Hematopoietic multipotent progenitor cell treated with erythropoietin and hydrocortisone succinate and interleukin-3 and kit ligand, for 6 days (in vitro differentiated cells): ENCODE data around the gene DOC2B.

Source experiments
- DNase-seq: peaks from one replicate; pipeline ENCODE4 v3.0.0-alpha.2; 2015

Gene DOC2B

DNA sequence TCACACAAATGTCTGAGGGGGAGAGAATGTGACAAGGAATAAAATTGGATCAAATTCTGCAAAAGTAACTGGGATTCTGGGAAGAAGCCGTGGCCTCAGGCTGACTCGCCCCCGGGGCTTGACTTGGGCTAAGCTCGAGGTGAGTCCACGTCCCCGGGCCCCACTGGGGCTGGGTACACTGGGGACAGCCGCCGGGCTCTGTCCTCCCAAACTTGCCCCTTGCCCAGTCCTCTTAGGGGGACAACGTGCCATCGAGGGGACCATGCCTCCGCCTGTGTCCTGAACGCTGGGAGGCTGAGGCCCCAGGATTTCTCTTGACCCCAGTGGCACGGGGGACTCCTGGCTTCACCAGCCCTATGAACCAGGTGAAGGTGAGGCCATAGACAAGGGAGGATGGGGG is 21.1 kb downstream of the DOC2B start:
- DNase-seq: no peak

DNA sequence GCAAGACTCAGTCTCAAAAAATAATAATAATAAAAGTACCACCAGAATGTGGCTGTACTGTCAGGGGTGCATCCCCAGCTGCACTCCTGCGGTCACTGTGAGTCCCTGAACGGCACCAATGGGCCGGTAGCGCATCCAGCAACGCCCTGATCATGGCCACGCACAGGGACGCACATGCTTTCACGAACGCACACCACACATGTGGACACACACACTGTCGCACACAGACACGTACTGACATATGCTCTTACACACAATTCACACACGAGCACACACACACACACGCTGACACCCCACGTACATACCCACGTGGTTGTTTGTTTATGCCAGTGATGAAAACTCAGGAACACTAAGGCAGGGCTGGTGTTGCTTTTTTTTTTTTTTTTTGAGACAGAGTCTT is 21.8 kb downstream of the DOC2B start:
- no peak for DNase-seq

DNA sequence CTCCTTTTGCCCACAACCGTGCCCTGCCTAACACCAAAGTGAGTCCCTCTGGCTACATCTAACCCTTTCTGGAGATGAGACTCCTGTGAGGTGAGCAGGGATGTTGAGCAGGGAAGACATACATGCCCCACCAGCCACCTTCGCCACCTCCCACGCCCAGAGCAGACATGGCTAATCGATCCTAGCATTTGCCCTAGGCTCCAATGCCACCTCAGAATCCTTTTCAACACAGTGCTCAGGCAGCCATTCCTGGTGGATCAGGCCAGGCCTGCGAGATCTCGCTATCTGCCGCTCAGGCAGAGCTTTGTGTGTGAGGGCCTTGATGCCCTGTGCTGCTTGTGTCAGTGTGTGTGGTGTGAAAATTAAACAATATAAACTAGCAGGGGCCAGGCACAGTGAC is 23.1 kb downstream of the DOC2B start:
- no peak for DNase-seq

DNA sequence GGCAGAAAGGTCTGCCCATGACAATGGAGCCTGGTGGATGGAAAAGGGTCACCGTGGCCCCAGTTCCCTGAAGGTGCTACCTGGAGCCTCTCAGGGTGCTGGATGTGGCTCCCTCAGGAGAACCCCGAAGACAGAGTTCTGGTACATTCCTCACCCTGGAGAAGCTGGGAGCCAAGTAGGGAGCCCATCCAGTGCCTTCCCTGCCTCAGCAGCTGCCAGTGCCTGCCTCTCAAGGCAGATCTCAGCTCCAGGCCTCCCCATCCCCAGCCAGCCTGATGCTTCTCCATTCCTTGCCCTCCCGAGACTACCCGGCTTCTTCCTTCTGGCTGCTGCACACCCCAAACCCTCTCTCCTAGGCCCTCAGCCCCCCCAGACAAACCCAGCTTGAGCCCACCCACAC is 23.5 kb downstream of the DOC2B start:
- no peak for DNase-seq

DNA sequence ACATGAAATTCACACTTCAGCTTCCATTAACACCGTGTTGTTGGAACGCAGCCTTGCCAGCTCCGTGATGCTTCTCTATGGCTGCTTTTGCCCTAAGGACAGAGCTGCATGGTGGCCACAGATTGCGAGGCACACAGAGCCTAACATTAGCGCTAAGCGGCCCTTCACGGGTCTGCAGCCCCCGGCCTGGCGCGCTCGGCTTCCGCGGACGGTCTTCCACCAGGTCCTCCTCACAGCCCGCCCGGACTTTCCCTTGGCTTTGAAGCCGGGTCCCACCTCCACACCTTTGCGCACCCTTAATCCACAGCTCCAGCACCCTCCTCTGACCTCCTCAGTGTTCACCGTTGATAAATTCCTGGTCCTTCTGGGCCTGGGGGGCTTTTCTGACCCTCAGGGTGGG is 24.5 kb downstream of the DOC2B start:
- DNase-seq: no peak

DNA sequence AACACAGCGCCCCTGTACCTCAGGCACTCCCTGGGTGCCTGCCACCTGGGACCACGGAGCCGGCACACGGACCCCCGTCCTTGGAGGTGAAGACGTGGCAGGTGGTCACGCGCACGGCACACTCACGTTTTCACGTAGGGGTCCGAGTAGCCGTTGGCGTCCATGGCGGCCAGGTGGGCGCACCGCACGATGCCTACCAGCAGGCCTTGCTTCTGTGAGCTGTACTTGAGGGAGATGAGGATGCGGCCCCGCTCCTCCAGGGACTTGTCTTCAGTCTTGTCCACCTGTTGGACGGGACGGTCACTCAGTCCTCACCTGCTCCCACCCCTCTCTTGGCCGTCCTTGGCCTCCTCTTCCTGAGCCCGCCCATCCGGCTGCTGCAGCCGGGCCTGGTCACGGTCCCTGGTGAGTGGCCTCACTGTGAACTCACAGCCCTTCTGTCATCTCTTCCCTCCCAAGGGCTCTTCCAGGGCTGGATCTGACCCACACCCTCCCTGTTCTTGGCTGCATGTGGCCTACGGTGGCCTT is 25.3 kb downstream of the DOC2B start:
- no peak for DNase-seq

DNA sequence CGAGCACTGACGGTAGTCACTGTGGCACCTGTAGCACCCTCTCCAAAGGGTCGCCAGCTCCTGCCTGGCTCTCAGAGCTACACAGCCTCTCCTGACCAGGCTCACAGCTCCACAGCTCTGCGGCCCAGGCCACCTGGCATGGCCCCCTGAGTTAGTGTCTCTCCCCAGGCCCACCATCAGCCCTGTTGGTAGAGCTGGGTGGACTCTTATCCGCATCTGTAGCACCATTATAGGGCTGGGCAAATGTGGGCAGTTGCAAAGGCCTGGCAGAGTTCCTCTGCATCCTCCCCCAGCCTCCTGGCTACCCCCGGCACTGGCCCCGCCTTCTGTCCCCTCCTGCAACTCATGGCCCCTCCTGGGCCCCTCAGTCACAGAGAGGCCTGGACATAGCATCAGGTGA is 25.9 kb downstream of the DOC2B start:
- DNase-seq: no peak

DNA sequence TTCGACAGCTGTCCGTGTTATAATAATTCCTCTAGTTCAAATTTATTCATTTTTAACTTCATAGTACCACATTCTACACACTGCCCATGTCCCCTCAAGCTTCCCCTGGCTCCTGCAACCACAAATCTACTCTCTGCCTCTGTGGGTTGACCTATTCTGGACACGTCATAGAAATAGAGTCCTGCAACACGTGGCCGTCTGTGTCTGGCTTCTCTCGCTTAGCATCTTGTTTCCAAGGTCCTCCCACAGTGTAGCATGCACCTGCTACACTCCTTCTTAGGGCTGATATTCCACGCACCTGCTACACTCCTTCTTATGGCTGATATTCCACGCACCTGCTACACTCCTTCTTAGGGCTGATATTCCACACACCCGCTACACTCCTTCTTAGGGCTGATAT is 27.6 kb downstream of the DOC2B start:
- no peak for DNase-seq

DNA sequence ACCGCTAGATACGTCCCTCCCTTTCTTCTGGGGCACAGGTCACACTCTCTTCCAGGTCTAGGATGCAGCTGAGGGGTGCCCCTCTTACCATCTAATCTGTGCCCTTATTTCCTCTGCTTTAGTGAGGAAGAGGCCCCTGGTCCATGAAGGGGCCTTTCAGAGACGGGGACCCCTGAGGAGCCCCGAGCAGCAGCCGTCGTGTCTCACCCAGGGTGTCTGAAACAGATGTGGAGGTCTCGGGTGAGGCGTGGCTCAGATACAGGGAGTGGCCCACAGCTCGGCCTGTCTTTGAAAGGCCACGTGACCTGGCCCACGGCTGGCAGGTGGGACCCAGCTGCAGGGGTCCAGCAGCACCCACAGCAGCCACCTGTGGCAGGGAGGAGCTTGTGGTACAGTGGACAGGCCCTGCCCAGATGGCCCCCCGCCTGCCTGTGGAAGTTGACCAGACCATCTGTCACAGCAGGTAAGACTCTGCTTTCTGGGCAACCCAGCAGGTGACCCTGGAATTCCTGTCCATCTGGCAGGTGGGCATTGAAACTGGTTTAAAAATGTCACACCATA is 28.5 kb downstream of the DOC2B start:
- DNase-seq: no peak

DNA sequence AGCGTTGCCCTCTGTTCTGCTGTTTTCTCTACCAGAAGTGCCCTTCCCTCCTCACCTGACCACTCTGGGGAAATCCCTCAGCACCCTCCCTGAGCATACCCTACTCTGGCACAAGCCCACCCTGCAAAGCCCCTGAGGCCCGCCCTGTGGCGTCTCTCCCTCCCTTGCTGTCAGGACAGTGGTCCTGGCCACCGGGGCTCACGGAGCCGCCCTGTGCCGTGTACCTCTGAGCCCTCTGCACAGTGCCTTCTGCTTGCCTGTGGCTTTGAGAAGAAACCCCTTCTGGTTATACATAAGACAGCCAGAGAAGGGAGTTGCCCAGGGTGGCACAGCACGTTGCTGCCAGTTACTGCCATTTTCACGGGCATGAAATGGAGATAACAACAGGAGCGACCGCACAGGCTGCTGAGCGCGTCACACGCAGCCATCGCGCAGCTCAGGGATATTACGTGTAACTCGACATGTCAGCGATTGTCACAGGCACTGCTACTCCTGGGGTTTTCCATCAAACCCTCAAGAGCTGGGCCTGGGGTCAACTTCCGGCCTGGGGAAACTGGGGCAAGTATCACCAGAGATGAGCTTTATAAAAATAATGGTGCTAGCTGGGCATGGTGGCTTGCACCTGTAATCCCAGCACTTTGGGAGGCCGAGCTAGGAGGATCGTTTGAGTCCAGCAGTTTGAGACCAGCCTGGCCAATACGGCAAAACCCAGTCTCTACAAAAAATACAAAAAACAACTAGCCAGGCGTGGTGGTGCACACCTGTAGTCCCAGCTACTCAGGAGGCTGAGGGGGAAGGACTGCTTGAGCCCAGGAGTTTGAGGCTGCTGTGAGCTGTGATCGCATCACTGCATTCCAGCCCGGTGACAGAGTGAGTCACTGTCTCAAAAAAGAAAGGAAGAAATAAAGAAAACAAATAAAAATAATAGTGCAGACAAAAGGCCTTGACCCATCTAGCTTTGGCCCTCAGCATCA is 29.3 kb downstream of the DOC2B start:
- no peak for DNase-seq

DNA sequence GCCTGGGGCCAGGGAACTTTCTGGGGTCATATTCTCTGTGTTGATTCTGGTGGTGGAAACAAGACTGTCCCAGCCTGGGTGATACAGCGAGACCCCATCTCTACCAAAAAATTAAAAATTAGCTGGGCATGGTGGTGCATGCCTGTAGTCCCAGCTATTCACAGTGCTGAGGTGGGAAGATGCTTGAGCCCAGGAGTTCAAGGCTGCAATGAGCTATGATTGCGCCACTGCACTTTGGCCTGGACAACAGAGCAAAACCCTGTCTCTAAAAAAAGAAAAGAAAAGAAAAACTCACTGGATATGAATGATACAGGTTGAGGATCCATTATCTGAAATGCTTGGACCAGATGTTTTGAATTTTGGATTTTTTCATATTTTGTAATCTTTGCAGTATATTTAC is 30.4 kb downstream of the DOC2B start:
- DNase-seq: no peak

DNA sequence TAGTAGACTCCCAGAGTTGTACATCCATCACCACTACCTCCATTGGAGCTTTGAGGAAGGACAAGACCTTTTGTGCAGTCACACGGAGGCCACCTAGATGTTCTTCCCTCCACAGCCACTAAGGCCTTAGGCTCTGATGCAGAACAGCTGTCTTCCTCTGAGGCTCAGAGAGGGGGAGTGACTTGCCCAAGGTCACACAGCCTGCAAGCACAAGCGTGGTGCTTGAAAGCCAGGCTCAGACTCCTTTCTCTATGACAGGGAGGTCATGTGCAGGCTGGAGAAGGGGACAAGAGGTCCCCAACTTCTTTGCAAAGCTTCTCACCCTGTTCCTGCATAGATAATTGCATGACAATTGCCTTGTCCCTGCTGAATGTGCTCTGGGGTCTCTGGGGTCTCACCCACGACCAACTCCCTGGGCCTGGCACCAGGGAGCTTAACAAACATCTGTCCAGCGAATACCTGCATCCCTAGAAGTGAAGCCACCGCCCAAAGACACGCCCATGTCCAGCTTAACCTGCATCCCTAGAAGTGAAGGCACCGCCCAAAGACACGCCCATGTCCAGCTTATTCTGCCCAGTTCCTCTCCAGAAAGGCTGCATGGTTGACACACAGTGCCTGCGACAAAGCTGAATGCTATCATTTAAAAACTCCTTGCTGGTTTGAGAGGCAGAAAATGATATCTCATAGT is 31.4 kb downstream of the DOC2B start:
- no peak for DNase-seq

DNA sequence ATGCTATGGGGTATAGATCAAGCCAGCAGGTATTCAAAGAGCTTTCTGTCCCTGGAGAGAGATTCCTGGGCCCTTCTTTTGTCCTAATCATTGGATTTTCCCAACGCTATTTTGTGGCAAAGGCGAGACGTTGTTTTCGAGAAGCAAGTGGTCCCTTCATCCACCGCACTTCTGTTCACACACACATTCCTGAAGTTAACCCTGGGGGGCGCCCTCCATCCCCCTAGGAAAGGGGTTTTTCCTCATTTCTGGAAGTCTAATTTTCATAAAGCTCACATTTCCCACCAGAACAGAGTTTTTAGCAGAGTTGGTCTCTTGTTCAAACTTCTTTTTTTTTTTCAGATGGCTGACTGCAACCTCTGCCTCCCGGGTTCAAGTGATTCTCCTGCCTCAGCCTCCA is 32.2 kb downstream of the DOC2B start:
- DNase-seq: no peak

DNA sequence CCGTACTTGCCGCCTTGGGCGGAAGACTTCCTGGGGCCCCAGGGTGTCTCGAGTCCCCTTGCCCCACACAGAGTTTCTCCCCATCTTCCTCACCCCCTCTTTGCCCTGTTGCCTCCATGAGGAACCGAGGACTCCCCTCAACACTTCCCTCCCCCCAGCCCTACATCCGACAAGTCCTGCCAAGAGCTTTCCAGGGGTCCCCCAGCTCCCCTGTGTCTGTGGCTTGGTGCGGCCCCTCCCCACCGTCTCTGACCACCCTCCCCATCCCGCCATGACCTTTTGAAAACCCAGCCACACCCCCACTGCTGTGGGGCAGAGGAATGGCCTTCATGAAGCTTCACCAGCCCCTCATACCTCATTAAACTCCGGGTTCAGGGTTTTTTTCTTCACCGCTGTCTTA is 32.7 kb downstream of the DOC2B start:
- DNase-seq: no peak

DNA sequence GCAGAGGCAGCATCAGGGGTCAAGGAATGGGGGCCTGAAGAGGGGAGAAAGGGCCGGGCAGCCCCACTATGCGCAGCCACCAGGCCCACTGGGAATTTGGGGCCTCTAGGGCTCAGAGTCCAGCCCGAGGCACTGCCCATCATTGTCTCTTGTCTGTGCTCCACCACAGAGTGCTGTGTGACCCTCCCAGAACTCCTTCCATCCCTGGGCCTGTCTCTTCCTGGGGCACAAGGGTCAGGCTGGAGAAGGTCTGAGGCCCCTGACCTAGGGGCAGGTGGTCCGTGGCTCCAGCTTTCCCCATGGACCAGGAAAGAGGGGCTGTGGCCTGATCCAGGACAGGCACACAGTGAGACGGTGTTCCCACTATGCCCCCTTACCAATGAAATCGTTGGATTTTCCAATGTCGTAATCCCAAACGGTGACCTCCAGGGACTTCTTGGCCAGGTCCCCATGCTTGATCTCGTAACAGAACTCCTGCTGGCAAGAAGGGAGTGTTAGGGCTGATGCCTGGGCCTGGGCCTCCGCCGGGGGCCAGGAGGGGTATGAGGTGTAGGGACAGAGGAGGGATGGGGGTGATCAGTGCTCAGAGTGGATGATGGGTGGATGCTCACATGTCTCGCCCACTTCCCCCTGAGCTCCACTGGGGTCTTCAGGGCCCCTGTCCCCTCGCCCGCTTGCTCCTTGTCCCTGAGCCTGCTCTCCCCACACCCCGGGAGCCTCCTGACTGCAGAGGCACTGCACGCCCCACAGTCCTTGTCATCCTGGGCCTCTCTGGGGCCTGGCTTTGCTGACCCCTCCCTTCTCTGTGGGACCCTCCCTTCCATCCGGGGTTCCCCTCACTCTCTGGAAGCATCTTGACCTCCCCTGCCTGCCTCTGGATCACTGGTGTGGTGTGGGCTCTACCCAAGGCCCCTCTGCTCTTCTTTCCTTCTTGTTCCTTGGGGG is 33.4 kb downstream of the DOC2B start:
- DNase-seq: no peak

DNA sequence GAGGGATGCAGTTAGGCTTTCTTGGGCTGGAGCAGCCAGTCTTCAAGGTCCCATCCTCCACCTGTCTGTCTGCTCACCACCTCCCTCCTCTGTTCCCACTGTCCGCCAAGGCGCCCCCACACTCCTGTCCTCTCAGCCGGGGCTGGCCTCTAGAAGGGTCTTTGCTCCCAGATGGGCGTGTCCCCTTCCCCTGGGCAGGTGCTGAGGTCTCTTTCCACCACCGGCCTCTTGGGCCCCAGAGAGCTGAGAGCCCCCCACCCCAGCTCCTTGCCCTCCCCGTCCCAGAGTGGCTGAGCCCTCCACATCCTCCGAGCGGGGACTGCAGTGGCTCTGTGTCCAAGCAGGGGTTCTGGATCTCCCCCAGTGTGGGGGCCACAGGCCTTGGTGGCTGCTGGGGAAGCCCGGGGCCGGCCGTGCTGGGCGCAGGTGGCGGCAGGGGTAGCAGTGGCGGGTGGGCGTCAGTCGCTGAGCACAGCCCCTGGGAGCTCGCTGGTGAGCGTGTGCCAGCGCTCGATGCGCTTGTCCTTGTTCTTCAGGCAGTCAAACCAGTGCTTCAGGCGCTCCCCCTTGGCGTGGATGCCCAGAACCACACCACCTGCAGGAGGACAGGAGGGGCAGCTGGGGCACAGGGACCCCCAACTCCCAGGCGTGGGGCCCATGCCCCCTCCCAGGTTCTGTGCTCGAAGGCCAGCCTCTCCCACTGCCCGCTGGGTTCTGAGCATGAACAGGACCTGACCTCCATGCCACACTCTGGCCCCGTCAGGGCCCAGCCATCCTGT is 34.3 kb downstream of the DOC2B start:
- DNase-seq: no peak

DNA sequence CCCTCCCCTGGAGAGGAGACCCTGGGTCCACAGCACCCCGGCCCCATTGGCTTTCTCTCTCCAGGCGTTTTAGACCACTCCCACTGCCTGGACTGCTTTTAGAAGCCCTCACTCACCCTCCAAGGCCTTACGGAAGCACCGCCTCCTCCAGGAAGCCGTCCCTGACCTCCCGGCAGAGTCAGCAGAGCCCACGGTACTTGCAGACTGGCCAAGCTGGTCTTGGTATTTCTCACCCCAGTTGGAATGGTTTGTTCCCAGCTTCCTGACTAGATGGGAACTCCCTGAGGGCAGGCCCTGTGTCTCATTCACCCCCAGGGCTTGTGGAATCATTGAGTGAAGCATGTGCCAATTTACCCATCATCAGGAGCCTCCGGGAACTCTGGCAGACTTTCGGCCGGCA is 34.9 kb downstream of the DOC2B start:
- DNase-seq: no peak

DNA sequence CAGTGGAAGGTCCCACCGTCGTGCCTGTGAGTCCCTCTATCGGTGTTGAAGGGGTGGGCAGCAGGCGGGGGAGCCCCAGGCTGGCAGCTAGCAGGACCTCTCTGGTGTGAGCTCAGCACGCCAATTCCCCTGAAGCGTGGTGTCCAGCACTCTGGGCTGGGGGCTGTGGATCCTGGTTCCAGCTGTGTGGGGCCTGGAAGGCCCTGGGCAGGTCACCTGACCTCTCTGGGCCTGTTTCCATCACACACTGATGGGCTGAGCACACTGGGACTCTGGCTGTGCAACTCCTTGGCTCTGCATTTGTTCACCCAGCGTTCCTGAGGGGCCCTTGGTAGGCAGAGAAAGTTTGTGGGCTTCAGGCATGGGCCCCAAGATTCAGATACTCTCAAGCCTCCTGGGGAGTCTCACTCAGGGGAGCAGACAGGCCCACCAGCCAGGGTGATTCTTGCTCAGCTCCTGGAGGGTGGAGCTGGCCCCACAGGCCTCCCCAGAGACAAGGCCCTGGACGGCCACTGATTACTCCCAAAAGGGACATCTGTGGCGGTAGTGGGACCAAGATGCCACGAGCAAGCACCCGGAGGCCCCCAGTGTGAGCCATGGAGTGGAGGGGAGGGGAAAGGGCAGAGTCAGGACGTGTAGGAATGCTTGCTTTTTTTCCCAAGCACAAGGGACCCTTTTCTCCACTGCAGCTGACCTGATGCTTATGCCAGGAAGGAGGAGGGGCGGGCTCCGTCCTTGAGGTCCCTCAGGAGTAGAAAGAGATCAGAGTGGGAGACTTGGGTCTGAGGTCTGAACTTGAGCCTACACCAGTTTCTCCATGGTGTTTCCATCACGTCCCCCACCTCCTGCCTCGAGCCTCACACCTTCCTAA is 35.5 kb downstream of the DOC2B start:
- no peak for DNase-seq

DNA sequence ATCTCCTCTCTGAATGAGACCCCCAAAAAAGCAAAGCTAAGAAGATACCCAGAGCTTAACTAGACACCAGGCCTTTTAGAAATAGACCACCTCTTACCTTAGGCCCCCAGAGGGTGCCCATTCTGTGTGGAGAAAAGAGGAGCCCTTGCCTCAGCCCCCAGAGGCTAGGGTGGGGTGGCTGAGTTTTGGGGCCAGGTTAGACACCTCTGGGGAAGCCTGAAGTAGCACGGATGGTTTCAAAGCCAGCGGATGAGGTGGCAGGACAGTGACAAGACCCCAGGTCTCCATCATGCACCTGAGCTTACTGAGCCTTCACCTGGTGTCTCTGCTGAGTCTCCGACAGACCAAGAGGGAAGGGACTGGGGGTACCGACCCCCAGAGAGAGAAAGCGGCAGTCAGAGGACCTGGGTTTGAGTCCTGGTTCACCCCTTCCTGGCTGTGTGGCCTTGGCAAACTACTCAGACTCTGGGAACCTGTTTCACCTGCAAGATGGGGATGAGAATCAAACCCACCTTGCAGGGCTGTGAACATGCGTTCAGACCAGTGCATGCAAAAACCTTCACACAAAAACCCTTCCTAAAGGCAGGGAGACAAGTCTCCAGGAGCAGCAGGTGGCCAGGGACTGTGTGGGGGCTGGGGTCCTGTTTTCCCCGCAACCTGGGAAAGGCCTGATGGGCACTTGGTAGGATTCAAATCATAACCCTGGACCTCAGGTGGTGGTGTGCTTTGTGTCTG is 36.3 kb downstream of the DOC2B start:
- no peak for DNase-seq

DNA sequence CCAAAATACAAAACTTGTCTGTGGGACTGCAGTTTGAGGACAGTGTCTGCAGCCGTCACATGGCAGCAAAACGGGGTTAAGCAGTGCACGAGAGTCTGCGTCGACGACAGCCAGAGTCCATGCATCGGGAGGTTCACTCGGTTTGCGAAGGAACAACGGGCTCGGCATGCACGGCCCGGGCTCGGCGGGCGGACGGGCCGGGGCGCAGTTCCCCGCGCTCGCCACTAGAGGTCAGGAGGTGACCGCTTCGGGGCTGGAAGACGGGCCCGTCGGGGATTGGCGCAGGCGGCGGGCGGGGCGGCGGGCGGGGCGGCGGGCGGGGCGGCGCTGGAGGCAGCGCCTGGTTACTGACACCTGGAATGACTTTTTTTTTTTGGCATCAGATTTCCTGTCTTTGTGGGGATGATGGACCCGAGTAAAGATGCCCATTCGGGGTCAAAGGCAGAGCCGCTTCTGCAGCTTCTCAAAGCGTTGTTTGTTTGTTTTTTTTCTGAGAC is 37.6 kb downstream of the DOC2B start:
- peak; percentile 74 for DNase-seq
